Measurements from ENCODE around the gene DAB2IP.

The DAB2IP gene

DNA sequence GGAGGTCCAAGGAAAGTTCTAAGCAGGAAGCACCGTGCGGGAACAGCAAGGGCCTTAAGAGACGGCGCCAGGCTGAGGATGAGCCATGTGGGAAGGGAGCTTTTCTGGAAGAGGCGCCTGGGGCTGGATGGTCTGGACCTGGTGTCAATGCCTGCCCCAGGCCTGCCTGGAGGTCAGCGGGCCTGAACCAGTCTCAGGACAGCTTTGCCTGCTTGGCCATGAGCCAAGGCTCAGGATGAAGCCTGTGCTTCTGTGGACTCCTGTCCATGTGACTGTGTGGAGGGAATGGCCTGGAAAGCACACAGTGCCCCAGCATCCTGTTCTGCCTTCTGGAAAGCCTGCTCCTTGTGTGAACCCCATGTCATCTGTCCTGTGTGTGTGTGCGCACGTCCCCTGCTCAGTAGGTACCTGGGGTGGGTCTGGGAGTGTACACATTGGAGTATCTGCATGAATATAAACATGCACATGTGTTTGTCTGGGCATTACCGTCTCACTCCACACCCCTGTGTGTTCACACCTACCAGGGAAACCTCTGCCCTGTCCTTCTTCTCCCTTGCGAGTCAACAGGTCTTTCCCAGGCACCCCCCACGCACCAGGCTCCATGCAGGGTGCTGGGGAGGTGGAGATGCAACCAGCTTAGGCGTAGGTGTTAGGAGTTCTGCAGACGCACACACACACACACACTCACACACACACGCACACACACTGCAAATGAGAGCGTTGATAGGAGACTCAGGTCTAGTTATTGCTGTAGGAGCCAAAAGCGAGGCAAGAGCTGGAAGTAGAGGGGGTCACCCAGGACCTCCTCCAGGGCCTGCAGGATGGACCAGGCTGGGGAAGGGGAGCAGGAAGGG, 24.8 kb downstream of the DAB2IP start:
- no peak overlapping the region for H2BK120ac ChIP-seq (ENCODE audit: insufficient read depth, low read length, poor library complexity)
- peaks cover 2% of the 10 kb centered on the region for H3K79me1 ChIP-seq (ENCODE audit: low read length)
- no peak overlapping the region for H2BK12ac ChIP-seq (ENCODE audit: low read length)
- H3K4me1 ChIP-seq (ENCODE audit: control insufficient read depth in 1 of 2, insufficient read depth in 2 of 2, low read length in 2 of 2), result peaks cover 23 to 24% of the 10 kb centered on the region in 2 experiments
- peak overlapping the region; percentile 17 for H3K18ac ChIP-seq (ENCODE audit: low read length)
- H3K14ac ChIP-seq (ENCODE audit: low read length), result no peak overlapping the region
- H3K4ac ChIP-seq (ENCODE audit: low read depth, low read length), result no peak overlapping the region
- no peaks in the 10 kb centered on the region for H3K79me2 ChIP-seq (ENCODE audit: control insufficient read depth, insufficient read depth, low read length, poor library complexity)
- no peaks in the 10 kb centered on the region for H3K27me3 ChIP-seq (ENCODE audit: insufficient read depth, low read length)
- no peak overlapping the region for H3K4me2 ChIP-seq (ENCODE audit: low read length)
- no peaks in the 10 kb centered on the region for H3K9me3 ChIP-seq (ENCODE audit: insufficient read depth, low read depth, low read length)
- H3K36me3 ChIP-seq (ENCODE audit: control insufficient read depth in 1 of 2, insufficient read depth in 2 of 2, low read length in 2 of 2), result peaks cover 20 to 24% of the 10 kb centered on the region in 2 experiments
- H2AK5ac ChIP-seq (ENCODE audit: low read length), result no peak overlapping the region
- H3K27ac ChIP-seq (ENCODE audit: low read depth, low read length), result no peak overlapping the region
- no peak overlapping the region for H4K91ac ChIP-seq (ENCODE audit: low read depth, low read length)
- H4K12ac ChIP-seq (ENCODE audit: low read depth, low read length), result no peak overlapping the region
- WGBS (ENCODE audit: extremely low coverage, insufficient coverage, insufficient read length), result no CpG with 5 or more reads among the region's 16 CpGs
- no peak overlapping the region for H3K23ac ChIP-seq (ENCODE audit: low read length)
- H3K9ac ChIP-seq (ENCODE audit: low read length), result no peak overlapping the region
- H2AFZ ChIP-seq (ENCODE audit: insufficient read depth, low read length, poor library complexity), result no peak overlapping the region
- H2BK5ac ChIP-seq (ENCODE audit: low read depth, low read length, poor library complexity), result no peak overlapping the region
- no peak overlapping the region for H4K8ac ChIP-seq (ENCODE audit: low read depth, low read length)
- DNase-seq, result peak; percentile 79 to 86
- no peak overlapping the region for H3K4me3 ChIP-seq (ENCODE audit: low read depth, low read length)

DNA sequence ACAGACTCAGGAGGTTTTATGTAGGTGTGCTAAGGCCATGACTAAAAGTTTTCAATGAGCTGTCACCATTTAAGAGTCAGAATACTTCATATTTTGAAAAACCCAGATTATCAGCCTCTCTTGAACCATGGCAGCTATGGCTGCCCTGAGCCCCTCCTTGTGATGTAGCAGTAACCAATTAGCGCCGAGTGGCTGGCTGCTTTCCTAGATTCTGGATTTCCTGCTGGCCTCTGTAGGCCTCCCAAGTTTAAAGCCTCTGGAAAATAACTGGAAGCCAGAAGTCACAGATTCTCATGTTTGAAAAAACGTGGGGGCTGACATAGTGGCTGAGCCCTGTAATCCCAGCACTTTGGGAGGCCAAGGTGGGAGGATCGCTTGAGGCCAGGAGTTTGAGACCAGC, 25.5 kb downstream of the DAB2IP start:
- Histone ChIP-seq H2BK120ac (ENCODE audit: insufficient read depth, low read length, poor library complexity) (no peak overlapping the region), H4K91ac (ENCODE audit: low read depth, low read length) (no peak overlapping the region), H3K36me3 (ENCODE audit: control insufficient read depth in 1 of 2, insufficient read depth in 2 of 2, low read length in 2 of 2) (peaks cover 25 to 27% of the 10 kb centered on the region in 2 experiments), H3K18ac (ENCODE audit: low read length) (no peak overlapping the region), H3K79me2 (ENCODE audit: control insufficient read depth, insufficient read depth, low read length, poor library complexity) (no peaks in the 10 kb centered on the region), H2BK5ac (ENCODE audit: low read depth, low read length, poor library complexity) (no peak overlapping the region), H2BK12ac (ENCODE audit: low read length) (no peak overlapping the region), H2AFZ (ENCODE audit: insufficient read depth, low read length, poor library complexity) (no peak overlapping the region), H3K9ac (ENCODE audit: low read length) (no peak overlapping the region), H3K23ac (ENCODE audit: low read length) (no peak overlapping the region), H3K9me3 (ENCODE audit: insufficient read depth, low read depth, low read length) (no peaks in the 10 kb centered on the region), H3K27ac (ENCODE audit: low read depth, low read length) (no peak overlapping the region), H4K8ac (ENCODE audit: low read depth, low read length) (no peak overlapping the region), H2AK5ac (ENCODE audit: low read length) (no peak overlapping the region), H3K4ac (ENCODE audit: low read depth, low read length) (no peak overlapping the region), H3K4me3 (ENCODE audit: low read depth, low read length) (no peak overlapping the region), H3K79me1 (ENCODE audit: low read length) (peaks cover 2% of the 10 kb centered on the region), H3K4me1 (ENCODE audit: control insufficient read depth in 1 of 2, insufficient read depth in 2 of 2, low read length in 2 of 2) (peaks cover 23 to 24% of the 10 kb centered on the region in 2 experiments), H3K4me2 (ENCODE audit: low read length) (no peak overlapping the region), H3K14ac (ENCODE audit: low read length) (no peak overlapping the region), H4K12ac (ENCODE audit: low read depth, low read length) (no peak overlapping the region), H3K27me3 (ENCODE audit: insufficient read depth, low read length) (no peaks in the 10 kb centered on the region)
- no peak for DNase-seq
- WGBS (ENCODE audit: extremely low coverage, insufficient coverage, insufficient read length), result no CpG with 5 or more reads among the region's 4 CpGs

DNA sequence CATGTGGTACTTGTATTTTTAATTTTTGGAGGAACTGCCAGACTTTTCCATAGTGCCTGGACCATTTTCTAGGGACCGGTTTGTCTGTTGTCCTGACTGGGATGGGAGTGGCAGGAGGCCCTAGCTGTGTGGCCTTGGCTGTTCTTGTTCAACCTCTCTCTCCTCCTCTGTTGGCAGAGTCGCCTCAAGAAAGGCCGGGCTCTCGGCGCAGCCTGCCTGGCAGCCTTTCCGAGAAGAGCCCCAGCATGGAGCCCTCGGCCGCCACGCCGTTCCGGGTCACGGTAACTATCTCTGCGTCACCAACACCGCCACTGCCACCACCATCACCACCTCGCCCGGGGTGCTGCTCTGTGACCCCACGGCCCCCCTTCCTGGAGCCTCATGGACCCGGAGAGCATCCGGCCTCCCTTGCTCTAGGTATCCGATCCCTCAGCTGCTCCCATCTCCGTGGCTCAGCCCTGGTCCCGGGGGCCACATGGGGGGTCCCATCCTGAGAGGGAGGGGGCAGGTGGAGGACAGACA, 27.1 kb downstream of the DAB2IP start:
- Histone ChIP-seq H3K4me2 (ENCODE audit: low read length) (no peak overlapping the region), H2BK120ac (ENCODE audit: insufficient read depth, low read length, poor library complexity) (no peak overlapping the region), H3K79me1 (ENCODE audit: low read length) (peaks cover 2% of the 10 kb centered on the region), H3K4ac (ENCODE audit: low read depth, low read length) (no peak overlapping the region), H3K79me2 (ENCODE audit: control insufficient read depth, insufficient read depth, low read length, poor library complexity) (no peaks in the 10 kb centered on the region), H3K27me3 (ENCODE audit: insufficient read depth, low read length) (no peaks in the 10 kb centered on the region), H4K12ac (ENCODE audit: low read depth, low read length) (no peak overlapping the region), H3K4me3 (ENCODE audit: low read depth, low read length) (no peak overlapping the region), H3K14ac (ENCODE audit: low read length) (no peak overlapping the region), H2BK12ac (ENCODE audit: low read length) (no peak overlapping the region), H3K36me3 (ENCODE audit: control insufficient read depth in 1 of 2, insufficient read depth in 2 of 2, low read length in 2 of 2) (peaks cover 25 to 31% of the 10 kb centered on the region in 2 experiments), H2AFZ (ENCODE audit: insufficient read depth, low read length, poor library complexity) (no peak overlapping the region), H3K27ac (ENCODE audit: low read depth, low read length) (no peak overlapping the region), H2AK5ac (ENCODE audit: low read length) (no peak overlapping the region), H3K18ac (ENCODE audit: low read length) (no peak overlapping the region), H4K91ac (ENCODE audit: low read depth, low read length) (no peak overlapping the region), H4K8ac (ENCODE audit: low read depth, low read length) (no peak overlapping the region), H3K9me3 (ENCODE audit: insufficient read depth, low read depth, low read length) (no peaks in the 10 kb centered on the region), H3K23ac (ENCODE audit: low read length) (no peak overlapping the region), H2BK5ac (ENCODE audit: low read depth, low read length, poor library complexity) (no peak overlapping the region), H3K9ac (ENCODE audit: low read length) (no peak overlapping the region), H3K4me1 (ENCODE audit: control insufficient read depth in 1 of 2, insufficient read depth in 2 of 2, low read length in 2 of 2) (peaks cover 23 to 24% of the 10 kb centered on the region in 2 experiments)
- DNase-seq, result no peak
- no CpG with 5 or more reads among the region's 22 CpGs for WGBS (ENCODE audit: extremely low coverage, insufficient coverage, insufficient read length)

DNA sequence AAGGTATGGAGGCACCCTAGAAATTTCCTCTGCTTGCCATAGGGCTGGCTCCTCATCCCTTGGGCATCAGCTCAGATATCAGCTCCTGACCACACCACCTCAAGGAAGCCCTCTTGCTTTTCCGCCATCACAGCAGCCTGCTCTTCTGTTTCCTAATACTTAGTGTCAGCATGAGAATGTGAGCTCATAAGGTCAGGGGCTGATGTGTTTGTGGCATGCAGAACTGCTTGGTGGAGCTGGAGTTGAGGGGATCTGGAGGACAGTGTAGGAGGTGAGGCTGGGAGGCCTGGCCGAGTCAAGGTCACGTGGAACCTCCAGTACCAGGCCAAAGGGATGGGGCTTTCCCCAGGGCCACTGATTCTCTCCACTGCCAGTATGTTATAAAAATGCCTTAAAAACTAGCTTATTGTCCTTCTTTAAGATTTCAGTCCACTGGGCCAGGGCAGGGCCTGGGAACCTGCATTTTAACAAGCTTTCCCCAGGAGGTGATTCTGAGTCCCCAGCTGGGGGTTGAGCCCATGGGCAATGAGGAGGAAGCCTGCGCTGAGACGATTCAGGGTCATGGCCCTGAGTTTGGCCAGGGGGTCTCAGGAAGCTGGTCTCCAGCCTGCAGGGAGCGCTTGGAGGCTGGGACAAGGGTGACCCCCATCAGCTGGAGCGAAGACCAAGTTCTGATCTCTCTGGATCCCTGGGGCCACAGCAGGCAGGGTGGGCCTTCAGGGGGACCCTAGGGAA, 28.6 kb downstream of the DAB2IP start:
- Histone ChIP-seq H3K36me3 (ENCODE audit: control insufficient read depth in 1 of 2, insufficient read depth in 2 of 2, low read length in 2 of 2) (peaks cover 25 to 36% of the 10 kb centered on the region in 2 experiments), H3K4me2 (ENCODE audit: low read length) (no peak overlapping the region), H3K79me2 (ENCODE audit: control insufficient read depth, insufficient read depth, low read length, poor library complexity) (no peaks in the 10 kb centered on the region), H2AK5ac (ENCODE audit: low read length) (no peak overlapping the region), H3K9me3 (ENCODE audit: insufficient read depth, low read depth, low read length) (no peaks in the 10 kb centered on the region), H4K8ac (ENCODE audit: low read depth, low read length) (no peak overlapping the region), H3K4me1 (ENCODE audit: control insufficient read depth in 1 of 2, insufficient read depth in 2 of 2, low read length in 2 of 2) (peaks cover 12 to 13% of the 10 kb centered on the region in 2 experiments), H2BK120ac (ENCODE audit: insufficient read depth, low read length, poor library complexity) (no peak overlapping the region), H2AFZ (ENCODE audit: insufficient read depth, low read length, poor library complexity) (no peak overlapping the region), H3K9ac (ENCODE audit: low read length) (no peak overlapping the region), H3K27ac (ENCODE audit: low read depth, low read length) (no peak overlapping the region), H2BK5ac (ENCODE audit: low read depth, low read length, poor library complexity) (no peak overlapping the region), H3K4me3 (ENCODE audit: low read depth, low read length) (no peak overlapping the region), H3K23ac (ENCODE audit: low read length) (no peak overlapping the region), H3K79me1 (ENCODE audit: low read length) (peaks cover 2% of the 10 kb centered on the region), H3K14ac (ENCODE audit: low read length) (no peak overlapping the region), H4K91ac (ENCODE audit: low read depth, low read length) (no peak overlapping the region), H3K18ac (ENCODE audit: low read length) (no peak overlapping the region), H3K27me3 (ENCODE audit: insufficient read depth, low read length) (no peaks in the 10 kb centered on the region), H4K12ac (ENCODE audit: low read depth, low read length) (no peak overlapping the region), H2BK12ac (ENCODE audit: low read length) (no peak overlapping the region), H3K4ac (ENCODE audit: low read depth, low read length) (no peak overlapping the region)
- WGBS (ENCODE audit: extremely low coverage, insufficient coverage, insufficient read length), result no CpG with 5 or more reads among the region's 7 CpGs
- DNase-seq, result no peak

Measured in trophoblast cell (in vitro differentiated cells and primary cell).